Measurements from ENCODE around the gene BRSK2. TPM values are rescaled to one million over a fixed set of nuclear protein-coding genes. Genes with fewer than 3 reads are reported as not detected.

Gene BRSK2
- total RNA-seq, 1 experiment from 2014 or later: not detected

Other genes starting within 250 kb of the BRSK2 start
- not detected in 2 replicates for gene MUC5AC, start 232.0 kb upstream of the BRSK2 start, total RNA-seq (2014; rRNA removed; shearing (Covaris generic))
- not detected in 2 replicates for gene MUC5B, start 166.9 kb upstream of the BRSK2 start, total RNA-seq (2014; rRNA removed; shearing (Covaris generic))
- 18.9 and 20.5 TPM in 2 replicates for gene TOLLIP, start 80.3 kb upstream of the BRSK2 start, total RNA-seq (2014; rRNA removed; shearing (Covaris generic))
- 11.3 and 13.5 TPM in 2 replicates for gene MOB2, start 96.8 kb downstream of the BRSK2 start, total RNA-seq (2014; rRNA removed; shearing (Covaris generic))
- gene DUSP8, start 182.3 kb downstream of the BRSK2 start, total RNA-seq (2014; rRNA removed; shearing (Covaris generic)): 0.71 and 0.83 TPM in 2 replicates
- not detected in 2 replicates for gene KRTAP5-1, start 195.3 kb downstream of the BRSK2 start, total RNA-seq (2014; rRNA removed; shearing (Covaris generic))
- gene KRTAP5-2, start 208.4 kb downstream of the BRSK2 start, total RNA-seq (2014; rRNA removed; shearing (Covaris generic)): not detected in 2 replicates
- not detected in 2 replicates for gene KRTAP5-3, start 218.5 kb downstream of the BRSK2 start, total RNA-seq (2014; rRNA removed; shearing (Covaris generic))
- not detected in 2 replicates for gene KRTAP5-4, start 232.2 kb downstream of the BRSK2 start, total RNA-seq (2014; rRNA removed; shearing (Covaris generic))
- gene KRTAP5-5, start 239.8 kb downstream of the BRSK2 start, total RNA-seq (2014; rRNA removed; shearing (Covaris generic)): not detected in 2 replicates